GM18520 (cell line): Measurements from ENCODE around the gene AMBN.

Experiments used
- ATAC-seq: cut with Tn5 transposase; IDR thresholded peaks from one replicate; pipeline ENCODE4 v1.9.1; 2021; ENCODE audit not compliant: unreplicated experiment

AMBN gene, protein sequence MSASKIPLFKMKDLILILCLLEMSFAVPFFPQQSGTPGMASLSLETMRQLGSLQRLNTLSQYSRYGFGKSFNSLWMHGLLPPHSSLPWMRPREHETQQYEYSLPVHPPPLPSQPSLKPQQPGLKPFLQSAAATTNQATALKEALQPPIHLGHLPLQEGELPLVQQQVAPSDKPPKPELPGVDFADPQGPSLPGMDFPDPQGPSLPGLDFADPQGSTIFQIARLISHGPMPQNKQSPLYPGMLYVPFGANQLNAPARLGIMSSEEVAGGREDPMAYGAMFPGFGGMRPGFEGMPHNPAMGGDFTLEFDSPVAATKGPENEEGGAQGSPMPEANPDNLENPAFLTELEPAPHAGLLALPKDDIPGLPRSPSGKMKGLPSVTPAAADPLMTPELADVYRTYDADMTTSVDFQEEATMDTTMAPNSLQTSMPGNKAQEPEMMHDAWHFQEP

GRCh38 chr4:70591955-70592582 lies at the start of gene AMBN:
Gene AMBN, plus strand, starts transcription at chr4:70592256. Its CDS starts 103 bp downstream, at chr4:70592359.
- ATAC-seq: no peak

DNA sequence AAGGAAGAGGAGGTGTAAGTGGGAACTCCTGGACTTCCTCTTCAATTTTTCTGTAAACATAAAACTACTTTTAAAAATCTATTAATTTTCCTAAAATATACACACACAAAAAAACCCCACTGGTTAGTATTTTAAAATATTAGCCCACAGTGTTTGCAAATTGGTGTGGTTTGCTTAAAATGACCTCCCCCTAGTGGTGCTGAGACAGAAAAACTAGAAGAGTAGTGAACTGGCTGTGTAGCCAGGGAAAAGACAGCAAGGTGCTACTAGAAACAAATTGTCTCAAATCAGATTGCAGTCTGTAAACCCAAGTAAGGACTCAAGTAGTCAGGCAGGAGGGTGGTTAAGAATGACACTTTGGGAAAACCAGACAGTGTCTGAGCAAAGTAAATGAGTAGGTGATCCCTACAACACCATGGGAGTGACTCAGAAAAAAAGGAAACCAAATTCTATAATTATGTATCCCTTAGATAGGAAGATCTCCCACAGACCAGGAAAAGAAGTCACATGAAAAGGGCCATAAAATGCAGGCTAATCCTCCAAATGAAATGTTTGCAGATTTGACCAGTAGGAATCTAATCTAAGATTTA lies 47.7 kb upstream of the AMBN start:
- ATAC-seq: no peak

DNA sequence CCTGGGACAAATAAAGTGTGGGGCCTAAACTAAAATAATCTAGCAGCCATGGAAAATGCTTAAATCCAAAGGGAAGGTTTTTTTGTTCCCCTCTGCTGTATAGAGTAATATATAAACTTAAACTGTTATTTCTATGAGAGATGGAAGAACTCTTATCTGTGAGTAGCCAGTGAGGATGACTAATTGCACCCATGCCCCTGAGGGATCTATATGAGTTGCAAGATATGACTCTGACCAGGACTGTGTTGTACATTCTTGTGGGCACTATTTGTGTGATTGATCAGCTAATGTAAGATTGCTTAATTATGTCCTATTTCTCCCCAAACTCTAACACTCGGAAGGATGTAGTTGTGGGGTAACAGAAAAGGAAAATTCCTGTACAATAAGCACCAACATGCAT lies 35.2 kb upstream of the AMBN start:
- no peak for ATAC-seq

- no peak for ATAC-seq
Observed at GRCh38 chr4:70559211-70559830, 32.7 kb upstream of the AMBN start.

GRCh38 chr4:70559924-70560323 lies 32.1 kb upstream of the AMBN start:
- no peak for ATAC-seq

GRCh38 chr4:70564033-70564432 lies 28.0 kb upstream of the AMBN start:
- no peak for ATAC-seq

DNA sequence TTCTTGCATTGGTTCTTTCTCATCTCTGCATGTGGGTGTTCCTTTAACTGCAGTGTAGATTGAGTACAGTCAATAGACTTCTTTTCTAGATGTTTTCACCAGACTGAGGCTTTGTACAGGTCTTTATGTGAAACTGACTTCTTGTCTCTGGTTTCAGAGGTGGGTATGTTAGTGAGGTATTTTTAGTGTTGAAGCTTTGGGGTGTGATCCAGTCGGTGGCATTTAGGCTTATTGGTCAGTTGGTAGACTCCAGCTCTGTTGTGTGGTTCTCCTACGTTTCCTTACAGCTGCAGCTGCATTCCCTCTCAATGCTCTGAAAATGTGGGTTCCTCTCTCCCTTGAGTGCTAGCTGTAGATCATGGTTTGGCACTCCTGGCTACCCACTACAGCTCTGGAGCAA lies 21.3 kb upstream of the AMBN start:
- ATAC-seq: no peak

- ATAC-seq: no peak
Observed at GRCh38 chr4:70571772-70572171, 20.3 kb upstream of the AMBN start.

GRCh38 chr4:70575964-70576363 lies 16.1 kb upstream of the AMBN start:
- ATAC-seq: no peak

DNA sequence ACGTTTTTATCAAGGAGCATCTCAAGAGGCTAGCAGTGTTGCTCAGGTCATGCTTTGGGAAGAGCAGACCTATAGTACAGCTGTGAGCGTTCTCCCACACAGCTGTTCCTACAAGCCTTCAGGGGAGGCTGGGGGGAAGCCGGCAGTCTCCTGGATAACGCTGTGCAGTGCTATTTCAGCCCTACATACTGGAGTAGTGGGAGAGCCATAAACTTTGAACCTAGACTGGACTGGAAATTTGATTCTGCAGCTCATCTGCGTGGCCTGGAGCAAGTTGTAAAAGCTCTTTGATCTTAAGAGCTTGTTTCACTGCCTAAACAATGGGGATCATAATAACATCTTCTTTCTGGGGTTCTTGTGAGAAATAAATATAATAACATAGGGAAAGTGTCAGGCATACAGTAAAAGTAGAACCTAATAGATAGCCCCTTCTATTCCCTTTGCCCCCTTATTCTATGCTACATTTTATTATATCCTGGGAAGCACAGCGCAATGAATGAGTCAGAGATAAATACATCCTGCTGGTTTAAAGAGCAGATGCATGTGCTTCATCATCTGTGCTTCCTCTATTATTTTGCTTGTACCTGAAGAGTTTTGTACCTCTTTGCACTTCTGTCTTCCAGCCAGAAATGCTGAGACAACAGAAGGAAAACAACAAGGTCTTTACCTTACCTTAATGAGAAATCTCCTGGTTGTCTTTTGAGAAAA lies 14.7 kb upstream of the AMBN start:
- ATAC-seq: no peak

- ATAC-seq: no peak
Observed at GRCh38 chr4:70581980-70582379, 10.1 kb upstream of the AMBN start.

DNA sequence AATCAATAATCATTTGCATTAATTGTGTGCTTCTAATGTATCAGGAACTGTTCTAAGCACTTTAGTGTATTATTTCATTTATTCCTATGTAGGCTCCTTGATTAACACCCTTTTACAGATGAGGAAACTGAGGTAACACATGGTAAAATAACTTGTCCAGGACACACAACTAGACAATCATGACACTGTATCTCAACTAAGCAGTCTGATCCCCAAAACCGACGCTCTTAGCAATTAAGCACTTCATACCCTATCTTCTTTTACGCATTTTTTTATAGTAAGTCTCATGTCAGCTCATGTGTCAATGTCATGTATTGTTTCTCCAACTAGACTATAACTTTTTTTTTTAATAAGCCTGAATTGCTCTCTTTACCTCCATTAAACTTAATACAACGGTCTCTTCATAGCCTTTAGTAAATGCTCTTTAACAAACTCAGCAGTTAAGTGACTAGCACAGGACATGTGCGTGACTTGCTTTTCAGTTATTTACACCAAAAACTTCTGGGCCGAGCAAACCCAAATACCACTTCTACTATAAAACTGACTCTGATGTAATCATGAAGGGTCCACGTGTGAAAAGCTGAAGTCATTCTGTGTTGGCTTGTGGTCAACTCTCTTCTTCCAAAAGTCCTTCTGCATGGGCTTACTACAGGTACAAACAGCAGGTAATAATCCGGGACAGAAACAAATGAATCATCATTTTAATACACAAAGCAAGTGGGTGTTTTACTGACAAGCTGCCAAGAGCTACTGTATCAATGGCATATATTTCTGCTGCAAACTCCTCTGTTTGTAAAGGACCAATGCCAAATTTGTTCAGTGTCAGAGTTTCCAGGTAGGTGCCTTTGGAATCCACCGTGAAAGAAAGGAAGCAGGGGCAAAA lies 7.9 kb upstream of the AMBN start:
- no peak for ATAC-seq

DNA sequence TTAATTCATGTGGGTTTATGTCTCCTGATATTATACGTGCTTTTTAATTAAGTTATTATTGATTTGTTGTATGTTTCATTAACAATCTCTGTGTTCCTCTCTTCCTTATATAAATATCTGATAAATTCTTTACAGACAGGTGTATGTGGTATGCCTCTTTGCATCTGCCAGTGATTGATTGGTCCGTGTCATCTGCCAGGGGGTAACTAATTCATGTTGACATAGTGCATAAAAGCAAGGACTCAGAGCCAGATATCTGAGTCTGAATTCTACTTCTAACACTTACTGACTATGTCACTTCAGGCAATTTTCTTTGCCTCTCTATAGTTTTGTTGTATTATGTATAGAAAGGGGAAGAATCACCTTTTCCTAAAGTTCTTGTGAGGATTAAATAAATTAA lies 5.2 kb upstream of the AMBN start:
- no peak for ATAC-seq

DNA sequence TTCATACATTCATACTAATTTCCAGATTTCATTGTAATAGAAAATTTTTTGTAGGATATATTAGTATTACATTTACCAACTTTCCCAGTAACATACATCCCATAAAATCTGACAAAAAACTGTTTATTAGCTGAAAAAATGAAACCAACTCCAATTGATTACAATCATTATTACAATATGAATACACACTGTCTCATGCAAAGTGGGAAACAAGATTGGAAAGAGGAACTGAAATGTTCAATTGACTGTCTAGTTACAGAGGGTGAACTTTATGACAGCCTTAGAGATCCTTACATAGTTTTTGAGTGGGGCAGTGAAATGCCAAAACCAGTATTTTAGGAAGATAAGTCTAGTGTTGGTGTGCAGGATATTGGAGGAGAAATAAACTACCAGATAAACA lies 2.3 kb upstream of the AMBN start:
- peak; percentile 95 for ATAC-seq

DNA sequence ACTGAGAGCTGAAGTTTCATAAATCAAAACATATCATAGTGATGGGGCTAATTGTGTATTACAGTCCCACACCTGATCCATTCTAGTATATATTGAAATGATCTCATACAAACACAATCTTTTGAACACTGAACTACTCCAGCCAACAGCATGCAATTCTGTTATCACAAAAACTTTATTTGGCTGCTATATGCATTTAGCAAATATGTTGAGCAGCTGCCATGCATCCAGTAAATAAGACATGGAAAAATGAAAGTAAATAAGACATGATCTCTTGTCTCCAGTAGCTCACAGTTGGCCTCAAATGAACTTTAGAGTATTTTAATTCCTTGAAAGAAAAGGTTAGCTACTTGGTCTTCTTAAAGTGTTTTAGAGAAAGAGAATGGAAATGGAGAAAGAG lies 2.1 kb downstream of the AMBN start:
- no peak for ATAC-seq

DNA sequence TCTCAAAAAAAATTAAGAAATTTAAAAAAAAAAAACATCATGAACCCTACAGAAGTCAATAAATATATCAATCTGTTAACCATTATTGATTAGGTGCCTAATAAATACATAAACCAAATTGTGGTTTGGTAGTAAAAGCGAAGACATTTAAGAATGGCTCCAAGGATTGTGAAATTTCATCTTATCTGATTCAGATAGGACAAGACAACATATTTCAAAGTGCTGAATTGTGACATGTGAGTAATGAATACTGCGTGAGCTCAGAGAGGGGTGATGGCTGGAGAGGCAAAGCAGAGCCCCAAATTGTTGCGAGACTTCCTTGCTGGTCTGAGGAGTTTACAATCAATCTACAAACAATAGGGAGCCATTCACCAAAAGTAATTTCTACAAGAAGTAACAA lies 8.2 kb downstream of the AMBN start:
- no peak for ATAC-seq

GRCh38 chr4:70600977-70601376 lies 8.9 kb downstream of the AMBN start:
- no peak for ATAC-seq

GRCh38 chr4:70601422-70602039 lies 9.5 kb downstream of the AMBN start:
- ATAC-seq: peak; percentile 95

DNA sequence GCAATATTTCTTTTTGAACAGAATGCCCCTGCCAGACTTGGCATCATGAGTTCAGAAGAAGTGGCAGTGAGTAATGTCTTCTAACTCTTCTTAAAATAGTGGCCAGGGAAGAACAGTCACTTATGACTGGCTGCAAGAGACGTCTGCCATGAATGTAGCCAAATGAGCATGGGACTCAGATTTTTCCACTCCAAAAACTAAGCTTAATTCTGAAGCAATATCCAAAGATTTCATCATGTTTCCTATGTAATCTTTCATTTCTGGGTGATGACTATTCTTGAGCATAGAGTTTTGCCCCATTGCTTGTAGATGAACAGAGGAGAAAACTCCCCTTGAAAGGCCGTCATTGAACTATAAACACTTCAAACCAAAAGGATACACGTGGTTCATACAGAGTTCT lies 11.8 kb downstream of the AMBN start:
- no peak for ATAC-seq

GRCh38 chr4:70606459-70606858 lies 14.4 kb downstream of the AMBN start:
- ATAC-seq: no peak
